MCF 10A (cell line): ENCODE measurements around the gene KCNAB1. TPM values are rescaled to one million over a fixed set of nuclear protein-coding genes. Genes with fewer than 3 reads are reported as not detected.

Source experiments
- BruUV-seq: library from RNA; stranded (reverse); fragments of 400-500 nt; replicated peaks from 2 replicates; lab custom pipeline; 2021; lab: Mats Ljungman, UMichigan
- CTCF ChIA-PET: fragments of 300-600 bp; sonication (Branson Sonifier 250); formaldehyde crosslinking; extraction: SDS; loops from one replicate; lab custom pipeline; 2021; ENCODE audit warnings: antibody characterized with exemption, inconsistent platforms; lab: Yijun Ruan, JAX
- POLR2A ChIA-PET: fragments of 300-600, 350-650 bp; sonication (Branson Sonifier 250); formaldehyde crosslinking; extraction: SDS; loops from one replicate; lab custom pipeline; 2020; ENCODE audit warnings: antibody characterized with exemption, inconsistent platforms; lab: Yijun Ruan, JAX
- DNase-seq: peaks from one replicate; pipeline ENCODE4 v3.0.0-alpha.2; 2018; ENCODE audit not compliant: unreplicated experiment
- H3K27ac Mint-ChIP-seq: one replicate; pipeline ENCODE4 v1.8.0; 2022; ENCODE audit warnings: mild to moderate bottlenecking, low read depth, mixed read lengths; ENCODE audit not compliant: unreplicated experiment
- H3K27me3 Mint-ChIP-seq: one replicate; pipeline ENCODE4 v1.8.0; 2022; ENCODE audit warnings: mixed read lengths; ENCODE audit not compliant: insufficient read depth, unreplicated experiment
- H3K36me3 Mint-ChIP-seq: one replicate; pipeline ENCODE4 v1.8.0; 2022; ENCODE audit warnings: mild to moderate bottlenecking, moderate library complexity, mixed read lengths; ENCODE audit not compliant: insufficient read depth, unreplicated experiment
- H3K4me1 Mint-ChIP-seq: one replicate; pipeline ENCODE4 v1.8.0; 2022; ENCODE audit warnings: mixed read lengths; ENCODE audit not compliant: insufficient read depth, unreplicated experiment
- H3K4me3 Mint-ChIP-seq: one replicate; pipeline ENCODE4 v1.8.0; 2022; ENCODE audit warnings: mild to moderate bottlenecking, moderate library complexity, mixed read lengths; ENCODE audit not compliant: unreplicated experiment
- H3K9me3 Mint-ChIP-seq: one replicate; pipeline ENCODE4 v1.8.0; 2022; ENCODE audit warnings: mixed read lengths; ENCODE audit not compliant: unreplicated experiment
- intact Hi-C: fragments of 100-400 bp; cut with micrococcal nuclease; formaldehyde crosslinking; loops from 2 replicates; pipeline ENCODE4 v1.14.1; 2022
- total RNA-seq: library from RNA; stranded (reverse); gene quantifications from 2 replicates; pipeline ENCODE4 v1.2.3, GENCODE V29; 2022
- TF ChIP-seq, protein P1 (sequence below): fragments of 200-600 bp; IDR thresholded peaks from one replicate; pipeline ENCODE4 v1.8.0; 2022; ENCODE audit warnings: antibody characterized with exemption, mild to moderate bottlenecking; ENCODE audit not compliant: unreplicated experiment

Gene KCNAB1
- total RNA-seq, 1 experiment from 2014 or later, result 0.44 TPM

DNA sequence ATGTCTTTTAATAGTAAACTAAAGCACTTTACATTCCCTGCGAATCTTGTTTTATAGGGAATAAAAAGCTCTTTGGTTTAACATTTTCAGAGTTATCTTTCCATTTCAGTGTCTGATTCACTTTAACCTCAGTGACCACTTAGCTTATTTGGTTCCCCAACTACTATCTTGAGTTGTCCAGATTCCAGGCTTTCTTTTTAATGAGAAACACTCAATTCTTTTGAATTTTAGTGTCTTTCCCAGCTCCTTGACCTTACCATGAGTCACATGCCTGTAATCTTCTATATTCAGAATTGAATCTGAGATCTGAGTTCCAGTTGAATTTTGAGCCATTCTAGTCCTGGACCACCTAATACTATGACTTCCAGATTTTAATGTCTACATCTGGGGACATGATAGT is 144.4 kb downstream of the KCNAB1 start:
- TF ChIP-seq, protein P1, sequence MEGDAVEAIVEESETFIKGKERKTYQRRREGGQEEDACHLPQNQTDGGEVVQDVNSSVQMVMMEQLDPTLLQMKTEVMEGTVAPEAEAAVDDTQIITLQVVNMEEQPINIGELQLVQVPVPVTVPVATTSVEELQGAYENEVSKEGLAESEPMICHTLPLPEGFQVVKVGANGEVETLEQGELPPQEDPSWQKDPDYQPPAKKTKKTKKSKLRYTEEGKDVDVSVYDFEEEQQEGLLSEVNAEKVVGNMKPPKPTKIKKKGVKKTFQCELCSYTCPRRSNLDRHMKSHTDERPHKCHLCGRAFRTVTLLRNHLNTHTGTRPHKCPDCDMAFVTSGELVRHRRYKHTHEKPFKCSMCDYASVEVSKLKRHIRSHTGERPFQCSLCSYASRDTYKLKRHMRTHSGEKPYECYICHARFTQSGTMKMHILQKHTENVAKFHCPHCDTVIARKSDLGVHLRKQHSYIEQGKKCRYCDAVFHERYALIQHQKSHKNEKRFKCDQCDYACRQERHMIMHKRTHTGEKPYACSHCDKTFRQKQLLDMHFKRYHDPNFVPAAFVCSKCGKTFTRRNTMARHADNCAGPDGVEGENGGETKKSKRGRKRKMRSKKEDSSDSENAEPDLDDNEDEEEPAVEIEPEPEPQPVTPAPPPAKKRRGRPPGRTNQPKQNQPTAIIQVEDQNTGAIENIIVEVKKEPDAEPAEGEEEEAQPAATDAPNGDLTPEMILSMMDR, result no peak
- peaks cover 68% of the 10 kb centered on the region for H3K27me3 Mint-ChIP-seq
- no peak for DNase-seq
- no peak overlapping the region for H3K4me3 Mint-ChIP-seq
- H3K27ac Mint-ChIP-seq, result no peak overlapping the region
- no TSS peak for BruUV-seq
- CTCF ChIA-PET, result interaction anchor here (0.6 to 1.7 kb wide), 2 partner anchors 12 to 603 kb away, joined by 3 to 6 read pairs; no protein-coding TSS in a partner anchor
- no peaks in the 10 kb centered on the region for H3K36me3 Mint-ChIP-seq
- POLR2A ChIA-PET, result interaction anchor here (0.7 kb wide), 1 partner anchor 49 kb away, joined by 3 read pairs; no protein-coding TSS in a partner anchor
- intact Hi-C loops, result no loop called here
- no peaks in the 10 kb centered on the region for H3K9me3 Mint-ChIP-seq
- no peaks in the 10 kb centered on the region for H3K4me1 Mint-ChIP-seq

DNA sequence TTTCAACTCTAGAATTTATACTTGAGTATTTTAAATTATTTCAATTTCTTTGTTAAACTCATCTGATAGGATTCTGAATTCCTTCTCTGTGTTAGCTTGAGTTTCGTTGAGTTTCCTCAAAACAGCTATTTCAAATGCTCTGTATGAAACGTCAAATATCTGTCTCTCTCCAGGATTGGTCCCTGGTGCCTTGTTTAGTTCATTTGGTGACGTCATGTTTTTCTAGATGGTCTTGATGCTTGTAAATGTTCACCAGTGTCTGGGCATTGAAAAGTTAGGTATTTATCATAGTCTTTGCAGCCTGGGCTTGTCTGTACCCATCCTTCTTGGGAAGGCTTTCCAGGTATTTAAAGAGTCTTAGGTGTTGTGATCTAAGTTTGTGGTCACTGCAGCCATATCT is 151.1 kb downstream of the KCNAB1 start:
- intact Hi-C loops, result no loop called here
- no peaks in the 10 kb centered on the region for H3K9me3 Mint-ChIP-seq

GRCh38 chr3:156271995-156272719 is 151.8 kb downstream of the KCNAB1 start:
- H3K4me3 Mint-ChIP-seq, result no peak overlapping the region
- ChIA-PET POLR2A (no interaction called here), CTCF (no interaction called here)
- no peaks in the 10 kb centered on the region for H3K4me1 Mint-ChIP-seq
- no peaks in the 10 kb centered on the region for H3K9me3 Mint-ChIP-seq
- H3K27me3 Mint-ChIP-seq, result peaks cover 31% of the 10 kb centered on the region
- TF ChIP-seq, protein P1, result no peak
- intact Hi-C loops, result no loop called here
- BruUV-seq, result no TSS peak
- no peaks in the 10 kb centered on the region for H3K36me3 Mint-ChIP-seq
- no peak overlapping the region for H3K27ac Mint-ChIP-seq
- DNase-seq, result no peak

More for the DNA sequence above, 151.1 kb downstream of the KCNAB1 start:
- no TSS peak for BruUV-seq
- H3K36me3 Mint-ChIP-seq, result no peaks in the 10 kb centered on the region
- TF ChIP-seq, protein P1, result no peak
- H3K27me3 Mint-ChIP-seq, result peaks cover 36% of the 10 kb centered on the region
- ChIA-PET POLR2A (no interaction called here), CTCF (no interaction called here)
- H3K4me1 Mint-ChIP-seq, result no peaks in the 10 kb centered on the region
- no peak overlapping the region for H3K4me3 Mint-ChIP-seq
- H3K27ac Mint-ChIP-seq, result no peak overlapping the region
- DNase-seq, result no peak

DNA sequence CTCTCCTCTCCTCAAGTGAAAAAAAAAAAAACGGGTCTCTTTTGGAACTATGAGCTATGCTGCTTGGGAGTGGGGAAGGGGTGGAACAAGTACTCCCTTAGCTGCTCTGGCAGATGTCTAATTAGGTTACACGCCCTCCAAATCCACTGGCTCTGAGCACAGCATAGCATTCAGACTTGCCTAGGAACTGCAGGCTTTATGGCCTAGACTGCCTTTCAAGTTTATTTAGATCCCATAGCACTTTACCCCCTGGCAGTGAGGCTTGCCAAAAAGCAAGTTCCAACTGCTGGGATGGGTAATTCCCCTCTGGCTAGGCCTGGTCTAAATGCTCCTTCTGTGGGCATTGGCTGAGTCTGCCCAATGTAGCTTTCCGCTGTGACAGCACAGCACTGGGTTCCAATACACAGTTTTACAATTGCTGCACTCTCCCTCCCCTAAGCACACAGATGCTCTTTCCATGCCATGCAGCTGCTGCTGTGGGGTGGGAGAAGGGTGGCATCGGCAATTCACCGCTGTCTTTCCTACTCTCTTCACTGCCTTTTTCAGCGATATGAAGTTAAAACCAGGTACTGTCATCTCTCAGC is 152.8 kb downstream of the KCNAB1 start:
- CTCF ChIA-PET, result interaction anchor here (0.6 to 0.7 kb wide), 2 partner anchors 121 to 233 kb away, joined by 3 read pairs; no protein-coding TSS in a partner anchor
- POLR2A ChIA-PET, result no interaction called here

More for the DNA sequence above, 152.8 kb downstream of the KCNAB1 start:
- Mint-ChIP-seq H3K36me3 (no peaks in the 10 kb centered on the region), H3K4me3 (no peak overlapping the region), H3K9me3 (no peaks in the 10 kb centered on the region), H3K27me3 (peaks cover 21% of the 10 kb centered on the region), H3K4me1 (no peaks in the 10 kb centered on the region), H3K27ac (no peak overlapping the region)
- intact Hi-C loops, result no loop called here
- TF ChIP-seq, protein P1, result no peak
- no TSS peak for BruUV-seq
- DNase-seq, result no peak
